ENCODE results near the gene ANXA11. TPM values are rescaled to one million over a fixed set of nuclear protein-coding genes. Genes with fewer than 3 reads are reported as not detected.

ANXA11 gene
- total RNA-seq, 1 experiment from 2014 or later, result 241 TPM

GRCh38 chr10:80191589-80192270 lies 13.6 kb downstream of the ANXA11 start:
- no peak for DNase-seq (ENCODE audit: low read depth, low spot score)
- Histone ChIP-seq H3K27me3 (ENCODE audit: control insufficient read depth, insufficient read depth, low read length) (no peaks in the 10 kb centered on the region), H3K36me3 (ENCODE audit: control insufficient read depth, insufficient read depth, low read length) (no peaks in the 10 kb centered on the region), H3K9me3 (ENCODE audit: control insufficient read depth, insufficient read depth, low read depth, low read length) (peaks cover 3% of the 10 kb centered on the region; the same call in 1 of the 2 replicates), H3K27ac (ENCODE audit: low read length) (no peak overlapping the region), H3K4me3 (ENCODE audit: low read depth in 2 of 2, low read length in 2 of 2) (no peak overlapping the region), H3K4me1 (ENCODE audit: control insufficient read depth, insufficient read depth, low read length) (peaks cover 17% of the 10 kb centered on the region)
- no TSS peak for BruUV-seq (replicated peaks)
- CTCF ChIA-PET, result interaction anchor here (0.6 kb wide), 1 partner anchor 11 kb away, joined by 3 read pairs; no protein-coding TSS in a partner anchor
- TF ChIP-seq CTCF (IDR thresholded peaks at IDR 0.05) (no peak), SIN3A (IDR thresholded peaks at IDR 0.05; ENCODE audit: borderline replicate concordance, insufficient read depth, low read depth, low read length) (no peak), REST (IDR thresholded peaks at IDR 0.05; ENCODE audit: insufficient read depth in 1 of 2, low read depth in 2 of 2, low read length in 1 of 2) (no peak), TCF7L2 (IDR thresholded peaks at IDR 0.05; ENCODE audit: low read depth, low read length) (no peak), POLR2AphosphoS5 (IDR thresholded peaks at IDR 0.05; ENCODE audit: low read depth, low read length) (no peak)
- no peak for ATAC-seq
- intact Hi-C loops (cut with micrococcal nuclease; ENCODE audit: unreplicated experiment) (no loop called here), in situ Hi-C loops (cut with HindIII; ENCODE audit: low pct_unique_long_range_greater_than_20kb, low sequenced_read_pairs) (no loop called here)
- POLR2A ChIA-PET, result no interaction called here

- in situ Hi-C loops (cut with HindIII; ENCODE audit: low pct_unique_long_range_greater_than_20kb, low sequenced_read_pairs), result no loop called here
- Histone ChIP-seq H3K36me3 (ENCODE audit: control insufficient read depth, insufficient read depth, low read length) (no peaks in the 10 kb centered on the region), H3K4me1 (ENCODE audit: control insufficient read depth, insufficient read depth, low read length) (peaks cover 6% of the 10 kb centered on the region; the same call in 1 of the 2 replicates), H3K9me3 (ENCODE audit: control insufficient read depth, insufficient read depth, low read depth, low read length) (peaks cover 3% of the 10 kb centered on the region; the same call in 1 of the 2 replicates), H3K4me3 (ENCODE audit: low read depth in 2 of 2, low read length in 2 of 2) (no peak overlapping the region), H3K27me3 (ENCODE audit: control insufficient read depth, insufficient read depth, low read length) (no peaks in the 10 kb centered on the region), H3K27ac (ENCODE audit: low read length) (no peak overlapping the region)
- CTCF ChIA-PET, result no interaction called here
- TF ChIP-seq POLR2AphosphoS5 (IDR thresholded peaks at IDR 0.05; ENCODE audit: low read depth, low read length) (no peak), TCF7L2 (IDR thresholded peaks at IDR 0.05; ENCODE audit: low read depth, low read length) (no peak), SIN3A (IDR thresholded peaks at IDR 0.05; ENCODE audit: borderline replicate concordance, insufficient read depth, low read depth, low read length) (no peak), CTCF (IDR thresholded peaks at IDR 0.05) (no peak), REST (IDR thresholded peaks at IDR 0.05; ENCODE audit: insufficient read depth in 1 of 2, low read depth in 2 of 2, low read length in 1 of 2) (no peak)
- DNase-seq (ENCODE audit: low read depth, low spot score), result no peak
- no TSS peak for BruUV-seq (replicated peaks)
- no peak for ATAC-seq
- POLR2A ChIA-PET, result no interaction called here
- intact Hi-C loops (cut with micrococcal nuclease; ENCODE audit: unreplicated experiment), result no loop called here
These were observed 16.6 kb downstream of the ANXA11 start for GRCh38 chr10:80188713-80189112.
